Amniotic stem cell (primary cell): Measurements from ENCODE around the gene ZBTB43.

Source experiments
- DNase-seq: peaks from one replicate; lab custom pipeline; 2025; lab: John Stamatoyannopoulos, UW

Gene ZBTB43

GRCh38 chr9:126830827-126831226, 26.0 kb downstream of the ZBTB43 start:
- no peak for DNase-seq

DNA sequence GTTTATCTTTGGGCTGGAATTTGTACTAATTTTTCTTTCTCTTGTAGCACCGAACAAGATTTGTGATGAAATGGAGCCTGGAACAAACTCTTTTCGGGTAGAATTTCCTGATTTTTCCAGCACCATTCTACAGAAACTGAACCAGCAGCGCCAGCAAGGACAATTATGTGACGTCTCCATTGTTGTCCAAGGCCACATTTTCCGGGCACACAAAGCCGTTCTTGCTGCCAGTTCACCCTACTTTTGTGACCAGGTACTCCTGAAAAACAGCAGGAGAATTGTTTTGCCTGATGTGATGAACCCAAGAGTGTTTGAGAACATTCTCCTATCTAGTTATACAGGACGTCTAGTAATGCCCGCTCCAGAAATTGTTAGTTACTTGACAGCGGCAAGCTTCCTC, 27.6 kb downstream of the ZBTB43 start:
- DNase-seq = no peak

GRCh38 chr9:126833020-126833419, 28.2 kb downstream of the ZBTB43 start:
- no peak for DNase-seq

- DNase-seq = no peak
These were observed 29.0 kb downstream of the ZBTB43 start for GRCh38 chr9:126833710-126834345.

- DNase-seq = no peak
These were observed 29.8 kb downstream of the ZBTB43 start for GRCh38 chr9:126834672-126835071.

DNA sequence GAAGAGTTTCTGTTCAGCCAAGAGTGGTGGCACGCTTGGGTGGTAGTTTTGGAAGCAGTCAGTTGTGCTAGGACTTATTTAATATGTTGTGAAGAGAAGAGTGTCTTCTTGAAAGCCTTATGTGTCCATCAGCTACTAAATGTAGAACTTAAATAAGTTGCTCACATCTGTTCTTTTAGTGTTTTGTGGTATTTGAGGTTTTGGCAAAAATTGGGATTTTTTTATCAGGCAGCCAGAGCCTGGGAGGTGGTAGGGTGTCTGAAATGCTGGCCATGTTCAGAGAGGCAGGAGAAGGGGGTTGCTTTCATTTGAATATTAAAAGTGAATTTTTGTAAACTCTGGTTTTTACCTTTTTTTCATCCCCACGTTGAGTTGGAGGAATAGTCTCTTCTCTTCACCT, 31.4 kb downstream of the ZBTB43 start:
- no peak for DNase-seq

DNA sequence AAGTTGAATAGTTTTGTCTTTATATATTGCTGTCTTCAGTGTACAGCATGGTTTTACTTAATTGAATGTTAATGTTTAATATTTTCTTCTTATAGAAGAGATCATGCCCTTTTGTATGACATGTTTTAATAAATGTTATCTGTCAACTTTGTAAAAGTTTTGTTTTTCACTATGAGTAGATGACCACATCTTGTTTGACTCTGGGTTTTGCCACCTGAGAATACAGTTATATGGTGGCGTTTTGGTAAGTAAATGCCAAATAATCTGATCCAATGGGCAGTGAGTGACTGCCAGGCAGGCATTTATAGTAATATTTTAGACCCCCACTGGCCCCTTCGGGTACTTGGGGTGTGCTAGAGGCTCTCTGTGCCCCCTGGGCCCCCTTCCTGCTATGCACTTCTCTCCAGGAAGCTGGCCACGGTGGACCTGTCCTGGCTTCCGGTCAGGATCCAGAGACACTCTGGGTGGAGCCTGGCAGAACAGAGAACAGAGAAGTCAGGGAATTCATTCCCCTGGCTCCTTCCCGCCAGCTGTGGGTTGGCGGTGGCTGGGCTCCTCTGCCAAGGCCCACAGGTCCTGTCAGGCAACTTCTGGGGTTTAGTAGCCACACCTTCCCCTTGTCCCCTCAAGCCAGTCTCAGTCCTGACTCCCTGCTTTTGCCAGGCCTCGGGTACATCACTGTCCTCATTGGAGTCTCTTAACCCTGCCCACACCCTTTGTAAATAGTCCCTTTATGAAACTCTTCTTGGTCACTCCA, 33.4 kb downstream of the ZBTB43 start:
- DNase-seq = no peak

- DNase-seq = no peak
These were observed 34.1 kb downstream of the ZBTB43 start for GRCh38 chr9:126838895-126839294.

DNA sequence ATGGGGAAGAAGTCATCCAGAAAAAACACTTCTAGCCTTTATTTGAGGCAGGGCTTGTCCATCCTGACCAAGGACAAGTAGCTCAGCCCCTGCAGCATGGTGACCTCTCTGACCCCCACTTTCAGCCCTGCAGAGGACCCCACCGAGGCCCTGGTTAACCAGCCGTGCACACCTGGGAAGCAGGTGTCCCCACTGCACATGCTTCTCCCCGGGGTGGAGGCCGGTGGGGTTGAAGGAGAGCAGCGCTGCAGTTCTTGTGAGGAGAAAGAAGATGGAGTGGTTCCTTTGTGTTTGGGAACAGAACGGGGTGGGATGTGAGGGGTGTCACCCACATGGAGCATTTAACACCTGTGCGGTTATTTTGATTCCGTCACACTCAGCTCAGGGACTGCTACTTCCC, 34.5 kb downstream of the ZBTB43 start:
- no peak for DNase-seq

- DNase-seq = no peak
These were observed 37.5 kb downstream of the ZBTB43 start for GRCh38 chr9:126842220-126842842.

DNA sequence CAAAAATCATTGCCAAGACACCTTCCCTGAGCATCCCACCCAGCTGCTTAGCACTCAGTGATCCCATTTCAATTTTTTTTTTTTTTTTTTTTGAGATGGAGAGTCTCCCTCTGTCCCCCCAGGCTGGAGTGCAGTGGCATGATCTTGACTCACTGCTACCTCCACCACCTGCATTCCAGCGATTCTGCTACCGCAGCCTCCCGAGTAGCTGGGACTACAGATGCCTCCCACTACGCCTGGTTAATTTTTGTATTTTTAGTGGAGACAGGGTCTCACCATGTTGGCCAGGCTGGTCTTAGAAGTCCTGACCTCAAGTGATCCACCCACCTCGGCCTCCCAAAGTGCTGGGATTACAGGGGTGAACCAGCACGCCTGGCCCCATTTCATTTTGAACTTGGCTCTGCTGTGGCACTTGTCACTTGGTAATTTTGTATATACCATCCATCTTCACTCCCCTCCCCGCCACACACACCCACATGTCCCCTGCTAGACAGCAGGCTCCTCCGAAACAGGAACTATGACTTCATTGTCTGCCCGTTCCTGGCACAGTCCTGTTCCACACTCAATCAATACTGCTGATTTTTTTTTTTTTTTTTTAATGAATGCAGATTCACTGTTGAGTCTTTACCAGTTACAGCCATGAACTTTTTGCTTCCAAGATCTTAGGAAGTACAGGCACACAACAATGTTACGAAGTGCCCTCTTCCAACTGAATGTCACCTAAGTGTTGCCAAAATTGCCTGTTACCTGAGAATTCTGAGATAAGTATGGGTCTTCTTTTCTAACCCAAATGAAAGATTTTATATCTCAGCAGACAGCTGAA, 38.3 kb downstream of the ZBTB43 start:
- no peak for DNase-seq

- peak; percentile 33 for DNase-seq
These were observed 39.2 kb downstream of the ZBTB43 start for GRCh38 chr9:126844085-126844484.

DNA sequence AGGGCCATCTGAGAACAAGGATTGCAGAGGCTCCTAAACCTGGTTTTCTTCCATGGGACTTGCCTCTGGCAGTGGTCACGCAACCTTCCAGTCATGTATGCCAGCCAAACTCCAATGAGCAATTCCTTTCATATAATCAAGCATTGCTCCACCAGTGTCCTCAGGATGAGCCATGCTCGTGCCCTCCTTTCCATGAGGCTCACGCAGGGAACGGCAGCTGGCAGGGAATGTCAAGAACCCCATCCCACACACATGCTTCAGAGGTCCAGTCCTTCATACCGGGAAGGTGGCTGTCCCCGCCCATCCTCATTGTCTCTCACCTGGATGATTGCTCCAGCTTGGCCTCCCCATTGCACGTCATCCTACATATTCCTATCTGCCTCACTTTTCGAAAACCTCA, 42.2 kb downstream of the ZBTB43 start:
- DNase-seq = no peak

DNA sequence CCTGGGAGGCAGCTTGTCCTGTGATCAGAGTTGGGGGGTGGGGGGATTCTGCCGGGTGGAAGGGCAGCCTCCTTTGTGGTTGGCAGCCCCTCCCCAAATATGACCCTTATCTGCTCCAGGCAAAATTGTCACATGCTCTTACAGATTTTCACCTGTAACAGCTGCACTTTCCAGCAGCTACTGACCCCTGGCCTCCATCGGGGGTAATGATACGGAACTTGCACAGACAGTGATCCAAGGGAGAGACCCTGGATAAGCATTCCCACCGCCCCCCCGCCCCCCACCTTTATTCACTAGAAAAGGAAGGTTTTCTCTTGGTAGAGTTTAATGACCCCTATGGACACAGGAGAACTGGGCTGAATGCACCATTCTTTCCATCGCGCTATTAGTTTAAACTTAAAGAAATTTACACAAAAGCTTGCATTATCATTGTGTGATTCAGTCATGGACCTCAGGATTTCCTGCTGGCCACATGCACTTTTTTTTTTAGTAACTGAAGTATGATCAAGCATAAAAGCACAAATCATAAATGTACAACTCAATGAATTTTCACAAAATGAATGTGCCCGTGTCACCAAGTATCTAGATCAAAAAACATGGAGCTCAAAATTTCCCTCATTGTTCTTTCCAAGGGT, 44.9 kb downstream of the ZBTB43 start:
- no peak for DNase-seq

DNA sequence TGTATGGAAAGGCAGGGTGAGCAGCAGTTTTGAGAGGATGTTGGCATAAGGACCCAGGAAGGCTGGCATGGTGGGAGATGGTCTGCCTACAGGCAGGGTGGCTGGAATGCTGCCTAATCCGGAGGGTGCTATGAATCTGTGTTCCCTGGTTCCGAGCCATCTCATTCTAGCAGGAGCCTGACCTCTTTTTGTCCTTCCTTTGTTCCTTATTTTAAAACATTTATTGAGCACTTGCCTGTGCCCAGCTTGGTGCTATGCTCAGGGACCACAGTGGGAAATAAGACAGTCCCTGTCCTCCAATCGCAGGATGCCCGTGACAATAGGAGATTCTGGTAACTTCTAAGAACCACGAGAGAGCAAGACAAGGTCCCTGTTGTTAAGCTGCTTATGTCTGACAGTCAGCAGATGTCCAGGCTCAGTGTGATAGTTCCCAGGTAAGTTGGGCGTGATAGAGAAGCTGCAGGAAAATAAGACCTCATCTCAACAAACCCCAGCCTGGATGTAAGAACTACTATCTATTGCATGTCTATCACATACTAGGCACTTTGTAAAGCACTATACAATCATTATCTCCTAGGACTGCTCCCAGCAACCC, 46.5 kb downstream of the ZBTB43 start:
- no peak for DNase-seq

DNA sequence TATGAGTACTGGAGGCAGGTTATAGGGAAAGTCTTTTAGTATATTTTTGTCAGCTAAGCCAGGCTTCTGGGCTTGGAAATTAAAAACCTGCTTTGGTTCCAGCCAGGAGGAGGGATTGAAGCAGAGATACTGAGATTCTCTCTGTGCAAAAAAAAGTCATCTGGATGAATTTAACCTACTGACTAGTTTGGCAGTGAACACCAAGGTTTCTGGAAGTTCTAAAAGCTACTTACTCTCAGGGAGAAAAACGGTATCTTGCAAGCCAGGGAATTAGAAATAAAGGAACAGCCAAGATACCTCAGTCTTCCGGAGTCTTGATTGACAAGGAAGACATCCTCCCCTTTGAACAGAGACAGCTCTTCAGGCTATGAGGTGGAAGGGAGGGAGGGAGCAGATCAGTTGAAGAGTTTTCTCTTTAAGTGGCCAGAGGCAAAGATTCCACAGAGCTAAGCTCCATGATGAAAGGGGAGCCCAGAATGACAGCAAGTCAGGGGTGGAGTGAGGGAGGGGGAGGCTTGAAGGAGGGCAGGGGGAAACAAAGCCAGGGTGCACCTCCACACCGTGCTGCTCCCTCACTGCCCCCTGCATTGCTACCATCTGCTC, 47.3 kb downstream of the ZBTB43 start:
- DNase-seq = no peak

DNA sequence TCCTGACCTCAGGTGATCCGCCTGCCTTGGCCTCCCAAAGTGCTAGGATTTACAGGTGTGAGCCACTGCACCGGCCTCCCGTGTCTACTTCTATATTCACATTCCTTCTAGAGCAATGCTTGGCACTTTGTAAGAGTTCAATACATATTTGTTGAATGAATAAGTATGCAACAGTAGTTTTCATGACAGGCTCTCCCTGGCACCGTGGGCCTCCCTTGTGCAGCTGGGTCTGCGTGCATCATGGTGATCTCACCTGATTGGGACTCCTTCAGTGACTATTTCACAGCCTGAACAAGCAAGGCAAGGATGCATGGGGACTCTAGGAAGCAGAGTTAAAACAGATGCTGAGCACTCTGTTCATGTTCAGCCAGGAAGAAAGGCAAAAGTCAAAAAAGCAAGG, 48.8 kb downstream of the ZBTB43 start:
- no peak for DNase-seq

DNA sequence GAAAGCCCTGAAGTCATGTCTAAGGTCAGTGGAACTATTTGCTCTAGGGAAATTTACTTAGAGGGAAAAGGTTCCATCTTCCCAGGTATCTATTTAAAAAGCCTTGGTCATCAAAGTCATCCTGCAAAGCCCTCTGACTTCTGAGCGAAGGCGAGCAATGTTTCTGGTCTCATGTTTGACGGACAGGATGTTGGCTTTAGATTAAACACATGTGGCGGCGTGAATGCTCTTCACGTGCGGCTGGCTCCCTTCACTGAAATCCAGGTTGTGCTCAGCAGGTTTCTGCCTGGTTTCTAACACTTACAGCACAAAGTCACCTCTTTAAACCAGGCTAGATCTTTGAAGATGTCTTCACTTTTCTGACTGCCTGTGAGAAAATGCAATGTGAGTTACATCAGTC, 49.9 kb downstream of the ZBTB43 start:
- DNase-seq = no peak

- no peak for DNase-seq
These were observed 51.6 kb downstream of the ZBTB43 start for GRCh38 chr9:126856326-126856877.

DNA sequence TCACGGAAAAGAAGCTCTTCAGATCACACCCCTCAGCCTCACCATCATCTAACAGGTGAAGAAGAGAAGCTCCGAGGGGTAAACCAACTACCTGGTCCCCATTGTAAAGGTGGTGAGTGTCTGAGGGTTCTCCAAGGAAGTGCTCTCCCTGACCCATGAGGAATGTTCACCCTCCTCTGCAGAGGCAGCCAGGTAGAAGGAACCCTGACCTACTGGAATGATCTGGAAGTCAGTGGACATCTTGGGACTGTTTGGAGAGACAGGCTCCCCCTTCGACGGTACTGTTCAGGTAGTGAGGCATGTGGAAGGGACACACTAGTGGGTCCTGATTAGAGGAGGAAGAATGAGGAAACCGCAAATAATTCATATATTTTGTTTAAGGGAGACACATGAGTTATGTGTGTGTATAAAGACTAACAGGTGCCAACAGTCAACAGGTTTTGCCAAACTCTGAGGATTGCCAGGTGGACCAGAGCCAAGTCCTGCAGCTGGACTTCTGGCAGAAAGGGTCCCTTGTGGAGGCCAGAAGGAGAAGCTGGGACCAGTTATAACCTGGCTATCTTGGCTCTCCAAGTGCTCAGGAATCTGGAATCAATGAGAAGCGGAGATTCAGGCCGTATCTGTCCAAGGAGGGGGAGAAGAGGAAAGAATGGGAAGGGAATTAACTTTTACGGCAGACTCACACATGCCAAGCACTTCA, 52.6 kb downstream of the ZBTB43 start:
- DNase-seq = no peak
